T-helper 1 cell (primary cell): ENCODE data around the gene TPRA1.
A peak's percentile ranks its signal among the peaks of the same experiment; 100 is the strongest.

Experiments used
- DNase-seq, 5 donors: peaks; one replicate each; pipeline ENCODE4 v3.0.0-alpha.2; 2012 to 2020

The TPRA1 gene

DNA sequence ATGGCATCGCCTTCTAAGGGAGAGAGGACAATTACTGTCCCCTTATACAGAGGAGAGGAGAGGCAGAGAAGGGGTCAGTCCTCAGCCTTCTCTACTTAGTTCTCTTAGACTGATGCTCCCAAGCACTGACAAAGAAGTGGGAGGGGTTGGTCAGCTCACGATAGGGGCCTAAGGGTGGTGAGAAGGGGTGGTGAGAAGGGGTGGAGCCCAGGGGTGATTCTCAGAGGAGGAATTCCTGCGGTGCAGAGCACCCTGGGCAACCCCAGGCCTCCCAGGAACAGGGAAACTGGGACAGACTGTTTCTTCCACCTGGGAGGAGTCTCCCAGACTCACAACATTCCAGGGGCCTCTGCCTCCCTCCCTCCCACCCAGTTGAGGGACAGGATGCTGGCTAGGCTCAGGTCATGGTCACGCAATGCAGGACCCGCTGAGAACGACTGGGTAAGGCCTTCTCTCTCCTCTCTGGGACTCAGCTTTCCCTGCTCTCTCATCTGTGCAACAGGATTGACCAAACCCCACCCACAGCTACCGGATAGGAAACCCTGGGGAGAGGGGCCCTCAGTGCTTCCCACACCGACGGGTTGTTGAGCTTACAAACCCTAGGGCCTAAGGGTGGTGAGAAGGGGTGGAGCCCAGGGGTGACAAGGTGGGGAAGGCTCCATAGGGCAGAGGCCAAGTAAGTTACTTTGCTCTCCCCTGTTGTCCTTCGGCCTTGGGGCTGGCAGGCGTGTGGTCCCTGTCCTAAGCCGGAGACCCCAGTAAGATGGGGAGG, 1.5 kb downstream of the TPRA1 start:
- DNase-seq = no peak

DNA sequence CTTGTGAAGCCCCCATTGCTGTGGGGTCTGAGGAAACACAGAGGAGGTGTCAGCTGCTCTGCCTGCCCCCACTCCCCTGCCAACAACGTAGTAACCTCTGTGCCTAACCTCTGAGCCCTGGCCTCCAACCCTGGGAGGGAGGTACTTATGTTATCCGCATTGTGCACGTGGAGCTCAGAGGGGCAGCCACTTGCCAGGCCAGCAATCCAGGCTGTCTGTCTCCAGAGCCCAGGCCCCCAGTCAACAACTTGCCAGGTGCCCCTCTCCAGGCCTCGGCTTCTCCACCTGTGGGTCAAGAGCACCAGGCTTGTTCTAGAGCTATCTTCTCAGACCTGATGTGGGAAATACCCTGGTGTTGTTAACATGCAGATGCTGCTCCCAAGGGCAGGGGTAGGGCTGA, 2.7 kb downstream of the TPRA1 start:
- DNase-seq = no peak

DNA sequence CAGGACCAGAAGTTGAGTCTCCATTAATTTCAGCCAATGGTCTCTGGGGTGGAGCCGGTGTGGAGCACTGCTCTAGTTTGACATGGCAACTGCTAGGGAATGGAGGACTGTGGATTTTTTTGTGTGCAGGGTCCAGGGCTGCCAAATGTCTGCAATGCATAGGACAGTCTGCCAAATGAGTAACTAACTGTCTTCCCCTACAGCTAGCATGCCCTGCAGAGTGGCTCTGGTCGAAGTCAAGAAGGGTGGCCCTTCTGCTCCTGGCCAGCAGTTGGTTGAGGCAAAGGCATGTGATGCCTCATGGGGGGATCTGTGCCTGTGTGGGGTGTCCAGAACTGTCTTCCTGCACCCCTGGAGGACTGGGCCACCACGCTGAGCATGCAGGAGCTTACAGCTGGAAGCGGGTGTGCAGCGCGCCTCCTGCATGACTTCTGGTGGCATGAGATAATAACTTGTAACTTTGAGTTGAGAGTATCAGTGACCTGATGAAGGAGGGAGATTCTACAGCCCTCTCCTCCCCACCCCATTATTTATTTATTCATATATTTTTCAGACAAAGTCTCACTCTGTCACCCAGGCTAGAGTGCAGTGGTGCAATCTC, 4.6 kb downstream of the TPRA1 start:
- DNase-seq = no peak

DNA sequence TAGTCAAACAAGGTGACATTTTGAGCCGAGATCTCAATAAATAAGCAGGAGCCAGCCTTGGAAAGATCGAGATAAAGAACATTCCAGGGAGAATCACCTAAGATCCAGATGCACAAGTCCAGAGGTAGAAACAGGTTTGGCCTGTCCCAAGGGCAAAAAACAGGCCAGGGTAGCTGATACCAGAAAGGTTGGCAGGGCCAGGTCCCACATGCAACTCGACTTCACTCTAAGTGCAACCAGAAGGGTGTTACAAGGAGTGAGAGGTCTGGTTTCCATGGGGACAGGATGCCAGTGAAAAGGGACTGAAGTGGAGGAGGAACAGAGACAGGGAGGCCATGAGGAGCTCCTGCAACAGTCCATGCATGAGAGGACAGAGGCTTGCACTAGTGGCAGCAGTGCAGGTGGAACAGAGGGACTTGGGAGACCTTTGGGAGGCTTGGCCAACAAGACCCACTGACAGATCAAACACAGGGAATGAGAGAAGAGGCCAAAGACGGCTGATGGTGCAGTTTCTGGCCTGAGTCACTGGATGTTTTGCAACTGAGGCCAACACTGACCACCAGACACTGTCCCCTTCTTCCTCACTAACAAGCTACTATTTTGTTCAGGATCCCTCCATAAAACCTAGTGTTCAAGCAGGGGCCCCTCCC, 5.2 kb downstream of the TPRA1 start:
- DNase-seq = no peak

DNA sequence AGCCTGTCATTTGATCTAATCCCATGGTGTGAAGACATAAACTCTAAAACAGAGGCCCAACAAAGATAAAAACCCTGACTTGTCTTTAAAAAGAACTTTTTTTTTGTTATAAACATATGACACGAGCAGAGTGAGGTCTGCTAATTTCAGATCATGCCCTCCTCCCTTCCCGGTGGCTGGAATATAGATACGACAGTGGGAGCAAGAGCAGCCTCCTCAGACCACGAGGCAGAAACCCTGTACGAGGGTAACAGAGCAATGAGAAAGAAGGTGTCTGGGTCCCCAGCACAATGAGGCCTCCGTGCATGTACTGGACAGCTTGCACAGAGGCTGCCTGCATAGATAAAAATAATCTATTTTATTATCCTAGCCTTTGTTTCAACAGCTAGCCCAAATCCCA, 5.8 kb downstream of the TPRA1 start:
- DNase-seq = no peak

DNA sequence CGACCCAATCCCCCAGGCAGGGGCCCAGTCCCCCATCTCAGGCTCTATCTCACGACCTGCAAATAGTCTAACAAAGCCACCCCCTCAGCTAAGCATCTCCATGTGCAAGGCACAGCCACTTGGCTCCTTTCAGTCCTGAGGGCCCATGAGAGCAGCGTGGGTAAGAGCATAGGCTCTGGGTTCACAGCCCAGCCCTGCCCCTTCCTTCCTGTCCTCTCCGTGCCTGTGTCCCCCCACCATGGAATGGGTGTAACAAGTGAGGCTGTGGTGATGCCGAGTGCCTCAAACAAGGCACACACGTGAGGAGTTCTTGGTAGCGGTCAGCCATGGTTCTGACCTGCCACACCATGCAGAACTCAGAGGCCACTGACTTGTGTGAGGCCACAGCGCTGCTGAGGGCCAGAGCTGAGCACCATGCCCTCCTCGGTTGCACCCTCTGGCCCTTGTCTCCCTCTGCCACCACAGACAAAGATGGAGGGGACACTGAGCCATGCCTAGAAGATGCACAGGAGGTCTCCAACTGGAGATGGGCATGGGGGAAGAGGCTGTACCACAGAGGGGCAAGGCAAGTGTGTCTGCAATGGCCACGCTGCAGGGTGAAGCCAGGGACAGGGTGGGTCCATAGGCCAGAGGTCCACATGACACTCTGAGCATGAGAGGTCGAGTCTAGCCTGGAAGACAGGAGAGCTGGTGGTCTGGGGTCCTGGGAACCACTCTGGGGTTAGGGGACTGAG, 10.0 kb downstream of the TPRA1 start:
- no peak for DNase-seq

DNA sequence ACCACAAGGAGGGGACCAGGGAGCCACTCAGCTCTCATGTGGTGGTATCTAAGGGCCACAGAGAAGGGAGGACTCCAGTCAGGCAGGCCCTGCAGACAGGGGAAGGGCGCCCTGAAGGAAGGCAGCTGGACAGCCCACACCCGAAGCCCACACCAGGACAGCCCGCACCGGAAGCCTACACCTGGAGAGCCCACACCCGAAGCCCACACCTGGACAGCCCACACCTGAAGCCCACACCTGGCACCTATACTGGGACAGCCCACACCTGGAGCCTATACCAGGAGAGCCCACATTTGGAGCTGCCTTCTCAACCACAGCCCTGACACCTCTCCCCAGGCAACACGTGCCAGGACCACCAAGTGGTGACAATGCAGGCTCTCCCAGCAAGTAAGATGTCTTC, 11.7 kb downstream of the TPRA1 start:
- DNase-seq = no peak

DNA sequence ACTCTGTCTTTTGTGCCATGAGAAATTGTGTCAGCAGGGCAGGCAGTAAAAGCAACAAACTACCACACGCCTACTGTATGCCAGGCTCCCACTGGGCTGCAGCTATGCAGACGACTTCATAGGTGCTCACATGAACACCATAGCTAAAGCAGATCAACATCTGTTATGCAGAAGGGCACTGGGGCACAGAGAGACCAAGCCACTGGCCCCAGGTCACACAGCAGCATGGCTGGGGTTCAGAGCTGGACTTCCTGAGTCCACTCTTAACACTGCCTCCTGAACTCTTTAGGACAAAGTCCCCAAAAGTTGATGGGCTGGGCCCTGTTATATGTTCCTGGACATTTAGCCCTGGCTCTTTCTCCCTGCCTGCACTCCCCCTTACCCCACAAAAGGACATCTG, 12.4 kb downstream of the TPRA1 start:
- DNase-seq = no peak

DNA sequence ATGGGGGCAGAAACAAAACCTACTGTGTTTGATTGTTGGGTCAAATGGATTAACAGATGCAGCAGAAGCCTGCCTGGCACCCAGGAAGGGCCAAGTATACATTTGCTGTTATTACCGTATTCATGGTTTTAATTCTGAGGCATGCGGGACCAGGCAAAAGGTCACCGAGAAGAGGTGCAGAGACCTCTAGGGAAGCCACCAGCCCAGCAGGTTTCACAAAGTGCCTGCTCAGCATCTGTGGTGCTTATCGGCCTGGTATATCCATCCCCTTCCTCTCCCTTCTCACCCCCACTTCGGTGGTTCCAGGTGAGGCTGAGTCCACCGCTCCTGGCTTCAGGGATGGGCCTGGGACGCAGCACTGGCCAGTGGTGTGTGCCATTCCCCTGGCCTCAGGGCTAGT, 13.1 kb downstream of the TPRA1 start:
- no peak for DNase-seq

DNA sequence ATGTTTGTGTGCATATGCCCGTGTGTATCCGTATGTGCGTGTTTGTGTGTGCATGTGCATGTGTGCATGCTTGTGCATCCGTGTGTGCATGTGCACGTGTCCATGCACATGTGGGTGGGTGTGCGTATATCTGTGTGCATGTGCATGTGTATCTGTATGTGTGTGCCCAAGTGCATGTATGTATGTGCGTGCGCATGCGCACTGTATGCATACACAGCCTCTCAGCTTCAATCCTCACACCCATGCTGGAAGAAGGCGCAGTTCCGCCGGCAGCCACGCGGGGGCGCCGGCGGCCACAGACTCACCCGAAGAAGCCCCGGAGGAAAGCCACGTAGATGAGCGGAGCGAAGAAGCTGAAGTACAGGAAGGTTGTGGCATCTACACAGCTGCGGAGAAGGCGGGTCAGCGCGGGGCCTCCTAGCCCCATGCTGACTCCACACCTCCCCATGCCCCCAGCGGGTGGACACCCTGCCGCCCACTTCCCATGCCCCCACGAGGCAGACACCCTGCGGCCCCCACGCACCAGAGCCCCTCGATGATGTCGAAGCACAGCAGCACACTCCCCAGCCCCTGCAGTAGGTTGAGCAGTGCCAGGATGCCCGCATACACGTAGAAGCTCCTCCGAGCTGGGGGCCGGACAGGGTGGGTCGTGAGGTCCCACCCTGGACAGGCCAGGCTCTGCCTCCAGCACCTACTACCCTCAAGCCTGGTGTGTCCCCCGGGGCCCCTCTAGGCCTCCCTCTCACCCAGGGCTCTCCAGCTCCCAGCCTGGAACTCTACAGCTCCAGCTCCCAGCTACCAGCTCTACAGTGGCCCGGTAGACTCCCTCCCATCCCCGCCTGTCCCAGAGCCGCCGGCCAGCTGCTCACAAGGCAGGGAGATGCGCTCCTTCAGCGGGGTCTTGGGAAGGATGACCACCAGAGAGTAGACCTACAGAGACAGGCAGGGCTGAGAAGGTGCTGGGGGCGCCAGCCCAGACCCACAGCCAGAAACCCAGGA, 15.4 kb downstream of the TPRA1 start:
- peak; percentile 64 to 89 (median 77) for DNase-seq

DNA sequence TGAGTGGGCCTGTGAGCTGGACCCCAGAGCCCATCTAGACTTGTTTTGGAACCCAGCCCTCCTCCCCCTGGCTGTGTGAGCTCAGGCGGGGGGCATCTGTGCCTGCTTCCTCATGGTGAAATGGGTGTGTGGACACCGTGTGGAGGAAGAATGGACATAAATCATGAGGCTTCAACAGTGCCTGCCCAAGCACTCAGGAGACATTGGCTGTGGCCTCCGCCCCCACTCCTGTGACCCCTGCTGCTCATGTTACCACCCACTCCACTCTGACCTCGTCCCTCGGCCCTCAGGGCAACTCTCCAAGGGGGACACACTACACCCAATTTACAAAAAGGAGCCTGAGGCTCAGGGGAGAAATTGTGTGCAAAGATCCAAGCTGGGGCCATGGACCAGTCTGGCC, 16.6 kb downstream of the TPRA1 start:
- DNase-seq = no peak

DNA sequence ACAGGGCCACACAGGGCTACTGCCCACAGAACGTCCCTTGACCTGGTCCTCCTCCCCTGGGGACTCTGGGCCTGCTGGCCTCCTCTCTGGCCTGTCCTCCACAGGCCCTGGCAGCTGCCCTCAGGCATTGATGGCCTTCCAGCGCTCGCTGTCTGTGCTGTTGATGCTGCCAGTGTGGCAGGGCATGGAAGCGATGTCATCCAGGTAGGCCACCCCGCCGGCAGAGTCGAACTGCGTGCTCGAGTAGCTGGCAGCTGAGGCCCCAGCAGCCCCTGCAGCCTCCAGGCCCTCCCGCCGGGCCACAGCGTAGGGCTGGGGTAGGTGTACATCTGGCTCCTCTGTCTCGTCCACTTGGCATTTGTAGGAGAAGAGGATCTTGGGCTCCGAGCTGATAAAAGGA, 17.1 kb downstream of the TPRA1 start:
- no peak for DNase-seq

DNA sequence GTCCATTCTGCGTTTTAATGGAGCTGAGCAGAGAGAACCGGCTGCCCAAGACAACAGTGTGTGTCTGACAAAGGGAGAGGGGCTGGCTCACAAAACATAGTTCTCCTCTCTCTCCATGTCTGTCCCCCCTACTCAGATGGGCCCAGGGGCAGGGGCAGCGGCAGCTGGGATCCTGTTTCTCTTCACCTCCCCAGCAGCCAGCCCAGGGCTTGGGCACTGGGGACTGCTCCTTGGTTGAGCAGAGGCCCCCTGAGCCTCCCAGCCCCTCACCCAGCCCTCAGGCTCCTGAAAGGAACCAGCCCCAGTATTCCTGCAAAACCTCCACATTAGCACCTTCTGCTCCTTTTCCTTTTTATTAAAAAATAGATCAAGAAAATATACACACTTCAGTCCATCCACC, 17.8 kb downstream of the TPRA1 start:
- no peak for DNase-seq

DNA sequence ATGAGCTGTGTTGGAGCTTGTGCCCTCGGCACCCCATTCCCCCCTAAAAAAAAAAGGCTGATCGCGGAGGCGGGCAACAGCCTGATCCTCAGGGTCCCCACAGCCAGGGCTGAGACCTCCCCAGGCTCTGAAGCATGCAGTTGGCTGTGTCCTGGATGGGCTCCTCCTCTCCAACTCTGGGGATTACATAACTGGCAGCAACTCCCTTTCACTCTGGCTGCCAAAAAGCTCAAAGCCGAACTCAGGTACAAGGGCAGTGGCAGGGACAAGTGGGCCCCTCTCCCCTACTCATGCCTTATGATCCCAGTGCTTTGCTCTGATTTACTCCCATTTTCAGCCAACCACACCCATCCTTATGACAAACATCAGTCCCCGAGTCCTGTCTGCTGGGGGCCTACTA, 18.3 kb downstream of the TPRA1 start:
- DNase-seq = no peak

DNA sequence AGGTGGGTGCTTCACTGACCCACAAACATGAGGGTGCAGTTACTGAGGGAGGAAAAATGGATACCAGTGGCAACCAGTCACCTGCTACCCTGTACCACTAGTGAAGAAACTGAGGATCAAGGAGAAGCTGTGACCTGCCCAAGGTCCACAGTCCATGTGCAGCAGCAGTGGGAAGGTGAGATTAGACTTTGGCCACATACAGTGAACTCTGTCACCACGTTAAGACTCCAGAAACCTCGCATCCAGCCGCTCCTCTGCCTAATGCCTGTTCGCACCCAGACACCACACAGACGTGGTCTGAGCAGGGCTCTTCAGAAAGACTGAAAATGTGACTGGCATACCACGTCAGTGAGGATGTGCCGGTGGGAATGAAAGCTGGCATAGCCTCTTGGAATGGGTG, 20.0 kb downstream of the TPRA1 start:
- DNase-seq = no peak

DNA sequence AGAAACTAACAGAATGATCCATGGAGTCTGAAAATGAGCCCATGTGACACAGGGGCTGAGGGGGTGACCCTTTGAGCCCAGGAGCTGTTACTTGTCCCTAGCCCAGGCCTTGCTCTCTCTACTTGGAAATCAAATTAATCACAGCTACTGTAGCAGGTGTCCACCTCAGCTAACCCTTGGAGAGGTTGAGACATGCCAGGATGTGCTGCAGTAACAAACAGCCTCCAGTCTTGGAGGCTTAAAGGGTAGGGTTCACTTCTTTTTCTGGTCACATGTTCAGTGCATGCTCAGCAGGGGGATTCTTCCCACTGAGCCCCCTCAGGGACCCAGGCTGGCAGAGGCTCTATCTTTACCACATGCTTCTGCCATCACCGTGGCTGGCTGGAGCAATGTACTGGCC, 21.4 kb downstream of the TPRA1 start:
- DNase-seq = no peak

DNA sequence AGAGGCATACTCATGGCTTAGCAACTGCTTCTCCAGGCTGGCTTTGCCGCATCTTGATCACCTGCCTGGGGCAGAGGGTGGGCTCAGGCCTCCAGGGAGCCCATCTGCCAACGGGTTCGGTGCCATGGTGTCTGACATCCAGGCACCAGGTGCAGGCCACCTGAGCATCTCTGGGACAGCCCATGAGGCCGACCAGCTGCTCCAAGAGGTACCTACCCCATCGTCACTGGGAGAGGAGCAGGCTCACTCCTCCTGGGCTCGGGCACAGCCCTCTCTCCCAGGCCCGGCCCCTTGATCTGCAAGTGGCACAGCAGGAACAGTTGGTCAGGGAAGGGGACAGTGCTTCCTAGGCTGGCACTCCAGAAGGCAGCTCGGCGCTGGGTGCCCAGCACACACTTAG, 21.9 kb downstream of the TPRA1 start:
- no peak for DNase-seq

DNA sequence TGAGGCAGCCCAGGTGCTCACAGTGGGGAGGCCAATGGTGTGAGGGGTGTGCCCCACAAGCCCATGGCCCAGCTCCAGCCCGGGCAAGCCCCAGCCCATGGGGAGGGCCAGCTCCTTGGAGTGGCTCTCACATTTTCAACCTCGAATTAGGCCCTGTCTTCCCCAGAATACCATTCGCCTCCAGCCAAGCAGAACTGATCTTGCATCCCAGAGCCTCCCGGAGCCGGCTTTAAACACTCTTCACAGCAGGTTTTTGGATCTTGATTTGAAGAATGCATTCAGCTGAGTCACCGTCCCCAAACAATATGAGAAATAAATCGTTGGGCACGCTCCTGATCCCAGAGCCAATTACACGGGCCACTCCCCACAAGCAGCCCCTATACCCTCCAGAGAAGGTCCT, 23.7 kb downstream of the TPRA1 start:
- no peak for DNase-seq

DNA sequence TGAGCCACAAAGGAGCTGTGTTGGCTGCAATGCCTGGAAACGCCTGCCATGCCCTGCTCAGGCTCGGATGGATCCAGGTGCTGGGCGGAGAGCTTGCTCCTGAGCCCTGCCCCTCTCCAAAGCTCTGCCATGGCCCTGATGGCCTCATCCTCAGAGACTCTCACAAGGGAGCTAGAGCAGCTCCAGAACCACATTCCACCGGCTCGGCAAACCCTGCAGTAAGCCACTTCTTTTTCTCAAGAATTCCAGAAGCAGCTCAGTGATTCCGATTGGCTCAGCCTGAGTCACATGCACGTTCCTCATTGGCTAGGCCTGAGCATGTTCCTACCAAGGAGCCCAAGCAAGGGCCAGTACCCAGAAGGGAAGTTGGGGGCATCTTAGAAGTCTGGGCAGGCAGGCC, 24.8 kb downstream of the TPRA1 start:
- DNase-seq = no peak

DNA sequence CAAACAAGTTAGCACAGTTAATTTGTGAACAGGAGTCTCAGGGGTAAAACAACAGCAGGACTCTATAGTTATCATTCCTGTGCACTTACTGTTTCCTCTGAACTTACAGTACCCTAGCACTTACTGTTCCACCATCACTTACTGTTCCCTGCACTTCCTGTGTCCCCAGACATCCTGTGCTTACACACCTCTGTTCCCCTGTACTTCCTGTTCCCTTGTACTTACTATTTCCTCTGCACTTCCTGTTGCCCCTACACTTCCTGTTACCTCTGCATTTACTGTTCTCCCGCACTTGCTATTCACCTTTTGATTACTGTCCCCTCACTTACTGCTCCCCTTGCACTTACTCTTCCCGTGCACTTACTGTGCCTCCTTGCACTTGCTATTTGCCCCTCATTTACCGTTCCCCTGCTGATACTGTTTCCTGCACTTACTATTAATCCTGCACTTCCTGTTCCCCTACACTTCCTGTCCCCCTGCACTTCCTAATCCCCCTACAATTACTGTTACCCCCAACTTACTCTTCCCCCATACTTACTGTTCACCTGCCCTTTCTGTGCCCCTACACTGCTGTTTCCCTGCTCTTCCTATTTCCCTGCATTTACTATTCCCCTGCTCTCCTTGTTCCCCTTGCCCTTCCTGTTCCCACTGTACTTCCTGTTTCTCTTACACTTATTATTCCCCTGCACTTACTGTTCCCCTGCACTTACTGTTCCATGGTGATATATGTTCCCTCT, 30.3 kb downstream of the TPRA1 start:
- DNase-seq = peak in 1 of 5 donors; percentile 13

DNA sequence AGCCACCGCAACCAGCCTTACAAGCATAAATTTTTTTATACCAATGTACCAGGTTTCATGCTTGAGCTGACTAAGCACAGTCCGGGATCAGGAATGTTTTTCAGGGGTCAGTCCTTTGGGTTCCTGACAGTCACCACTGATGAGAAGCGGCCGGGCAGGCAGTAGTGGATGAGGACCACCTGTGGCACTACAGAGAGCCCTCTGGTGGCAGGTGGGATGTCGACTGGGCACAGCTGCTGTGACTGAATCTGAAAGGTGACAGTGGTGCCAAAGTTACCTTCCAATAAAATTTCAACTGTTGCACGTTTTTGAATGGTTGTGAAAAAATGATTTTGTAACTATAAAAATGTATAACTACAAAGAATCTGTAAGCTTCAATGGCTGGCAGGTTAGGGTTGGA, 34.0 kb downstream of the TPRA1 start:
- DNase-seq = no peak

DNA sequence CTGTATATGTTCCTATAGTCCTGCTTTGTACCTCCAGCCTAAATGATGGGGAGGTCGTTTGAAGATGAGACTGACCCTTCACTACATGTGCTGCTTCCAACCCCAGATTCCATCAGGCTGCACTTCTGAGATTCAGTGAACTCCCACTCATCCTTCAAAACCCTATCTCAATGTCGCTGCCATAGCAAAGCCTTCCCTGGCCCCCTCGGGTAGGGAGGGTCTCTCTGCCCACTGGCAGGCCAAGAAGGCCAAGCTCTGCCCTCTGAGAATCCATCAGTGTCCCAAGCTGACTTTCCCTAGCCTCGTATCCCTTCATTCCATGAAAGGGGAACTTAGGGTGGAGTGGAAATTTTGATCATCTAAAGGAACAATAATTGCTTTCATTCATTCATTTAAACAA, 35.4 kb downstream of the TPRA1 start:
- DNase-seq = no peak
